C4-2B (cell line): Measurements from ENCODE around the gene AIP.

Source experiments
- CTCF ChIP-seq: fragments of 450-650 bp; conservative IDR thresholded peaks from 2 replicates; pipeline ENCODE4 v1.5.1; 2017; ENCODE audit warnings: mild to moderate bottlenecking
- ZFX ChIP-seq: fragments of 450-650 bp; IDR thresholded peaks from 2 replicates; pipeline ENCODE4 v1.6.1; 2017

GRCh38 chr11:67483831-67484665, 1.2 kb downstream of the AIP start:
- no peak for TF ChIP-seq CTCF
- no peak for TF ChIP-seq ZFX
